ENCODE measurements around the gene CNRIP1.
"Not testable (repeated sequence)": the region's sequence is repeated elsewhere in the genome, so short reads cannot be mapped to it uniquely, and the experiment has no call there.

Gene CNRIP1, protein sequence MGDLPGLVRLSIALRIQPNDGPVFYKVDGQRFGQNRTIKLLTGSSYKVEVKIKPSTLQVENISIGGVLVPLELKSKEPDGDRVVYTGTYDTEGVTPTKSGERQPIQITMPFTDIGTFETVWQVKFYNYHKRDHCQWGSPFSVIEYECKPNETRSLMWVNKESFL

DNA sequence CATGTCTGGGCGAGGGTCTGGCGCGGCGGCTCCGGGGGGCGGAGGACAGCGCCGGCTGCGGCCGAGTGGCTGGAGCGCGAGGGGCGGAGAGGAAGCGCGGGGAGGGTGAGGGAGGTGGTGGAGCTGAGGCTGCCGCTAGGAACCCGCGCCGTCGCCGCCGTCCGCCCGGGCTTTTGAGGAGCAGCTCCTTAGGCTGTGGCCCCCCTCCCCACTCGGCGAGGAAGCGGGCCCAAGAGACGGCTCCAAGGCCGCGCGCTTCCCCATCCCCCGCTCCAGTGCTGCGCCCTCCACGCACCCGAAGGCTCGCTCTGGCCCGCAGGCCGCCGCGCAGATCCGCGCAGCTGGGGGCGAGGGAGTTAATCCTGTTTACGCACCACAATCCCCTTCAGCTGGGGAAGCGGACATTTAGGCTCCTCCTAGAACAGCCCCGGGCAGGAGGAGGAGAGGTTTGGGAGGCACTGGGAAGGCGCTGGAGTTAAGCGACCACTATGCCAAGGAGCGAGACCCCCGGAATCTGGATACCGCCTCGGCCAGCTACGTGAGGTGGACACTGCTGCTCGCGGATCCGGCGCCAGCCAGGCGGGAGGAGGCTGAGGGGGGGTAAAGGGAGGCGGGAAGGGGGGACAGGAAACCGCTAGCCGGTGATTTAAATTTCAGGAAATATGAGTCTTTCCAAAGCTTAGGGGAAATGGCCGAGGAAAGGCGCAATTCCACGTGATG, at the start of gene CNRIP1:
Gene CNRIP1, minus strand, starts transcription at position 552 of the 720 bp plus-strand sequence. Its CDS starts 549 bp downstream, at position 3.
- peak; percentile 56 for DNase-seq

DNA sequence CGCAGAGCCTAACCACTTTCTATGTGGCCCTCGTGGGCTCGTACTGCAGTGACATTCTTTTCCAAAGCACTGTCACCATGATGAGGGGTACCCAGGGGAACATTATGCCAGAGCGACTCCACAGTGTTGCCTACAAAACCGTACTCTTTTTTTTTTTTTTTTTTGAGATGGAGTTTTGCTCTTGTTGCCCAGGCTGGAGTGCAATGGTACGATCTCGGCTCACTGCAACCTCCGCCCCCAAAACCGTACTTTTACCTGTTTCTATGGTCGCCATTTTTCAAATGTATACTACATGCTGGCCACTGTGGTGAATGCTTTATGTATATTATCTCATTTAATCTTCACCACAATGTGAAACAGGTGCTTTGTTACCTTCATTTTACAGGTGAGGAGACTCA, 49.6 kb upstream of the CNRIP1 start:
- DNase-seq, result no peak

DNA sequence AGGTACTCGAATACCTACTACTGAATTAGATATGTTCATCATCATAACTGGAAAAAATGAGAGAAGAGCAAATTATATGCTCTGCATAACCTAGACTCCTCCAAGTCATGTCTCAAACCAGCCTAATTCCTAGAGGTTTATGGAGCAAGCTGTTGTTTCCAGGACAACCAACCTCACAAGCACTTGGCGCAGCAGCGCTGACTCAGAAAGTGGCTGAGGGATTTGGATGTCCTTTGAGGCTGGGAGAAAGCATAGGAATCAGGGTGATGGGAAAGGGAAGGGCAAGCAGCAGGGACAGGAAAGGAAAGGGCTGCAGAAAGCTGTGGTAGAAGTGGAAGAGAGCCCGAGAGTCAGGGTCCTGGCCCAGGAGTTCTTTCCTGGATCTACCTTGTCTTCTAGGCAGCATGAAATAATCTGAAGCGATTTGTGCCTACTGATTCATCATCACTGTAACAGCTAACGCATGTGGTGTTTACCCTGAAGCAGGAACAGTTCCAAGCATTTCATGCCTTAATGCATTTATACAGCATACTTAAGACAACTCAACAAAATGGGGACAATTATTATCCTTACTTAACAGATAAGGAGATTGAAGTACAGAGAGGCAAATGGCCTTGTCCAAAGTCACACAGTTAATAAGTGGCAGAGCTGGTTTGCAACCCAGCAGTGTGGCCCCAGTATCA, 49.0 kb upstream of the CNRIP1 start:
- no peak for DNase-seq

DNA sequence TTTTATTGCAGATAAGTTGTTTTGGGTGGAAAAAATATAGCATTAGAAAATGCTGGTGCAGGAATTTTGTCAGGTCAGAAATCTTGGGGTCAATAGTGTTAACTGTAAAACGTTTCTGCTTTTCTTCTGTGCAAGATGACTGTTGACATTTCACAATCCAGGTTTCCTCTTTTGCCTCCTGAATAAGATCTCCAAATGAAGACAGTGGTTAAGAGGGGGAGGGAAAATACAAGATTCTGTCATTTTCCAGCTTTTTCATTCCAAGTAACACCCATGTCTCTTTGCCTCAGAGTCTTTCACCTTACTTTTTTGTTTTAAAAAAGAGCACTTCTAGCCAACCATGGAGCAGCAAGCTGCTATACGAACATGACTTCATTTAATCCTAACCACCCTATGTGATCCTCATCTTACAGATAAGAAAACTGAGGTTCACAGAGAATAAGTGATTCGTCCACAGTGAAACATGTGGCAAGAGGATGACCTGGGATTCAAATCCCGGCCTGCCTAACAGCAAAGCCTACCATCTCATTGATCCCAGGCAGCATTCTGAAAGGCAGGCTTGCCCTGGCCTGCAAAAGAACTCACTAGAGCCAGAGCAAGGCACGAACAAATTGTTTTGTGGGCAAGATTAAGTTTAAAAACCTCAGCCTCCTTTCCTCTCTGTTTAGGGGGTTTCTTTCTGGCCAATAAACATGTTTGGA, 48.4 kb upstream of the CNRIP1 start:
- no peak for DNase-seq

DNA sequence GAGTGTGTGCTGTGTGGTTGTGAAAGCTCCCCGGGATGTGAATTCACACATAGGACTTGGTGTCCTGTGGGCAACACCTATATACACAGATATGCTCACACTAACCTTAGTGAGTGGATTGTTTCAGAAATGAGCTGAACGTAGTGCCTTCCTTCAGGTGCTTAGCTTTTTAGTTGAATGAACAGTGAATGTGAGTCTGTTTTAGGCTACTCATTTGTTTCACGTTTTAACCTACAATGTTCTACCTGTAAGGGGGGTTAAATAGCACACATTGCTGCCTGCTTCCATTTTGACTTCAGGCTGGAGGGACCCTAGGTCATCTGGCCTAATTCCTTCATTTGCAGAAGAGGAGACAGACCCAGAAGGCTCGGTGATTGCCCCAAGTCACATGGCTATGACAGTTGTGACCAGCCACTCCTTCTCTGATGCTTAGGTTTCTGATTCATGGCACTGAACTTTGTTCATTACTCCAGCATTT, 46.4 kb upstream of the CNRIP1 start:
- no peak for DNase-seq

DNA sequence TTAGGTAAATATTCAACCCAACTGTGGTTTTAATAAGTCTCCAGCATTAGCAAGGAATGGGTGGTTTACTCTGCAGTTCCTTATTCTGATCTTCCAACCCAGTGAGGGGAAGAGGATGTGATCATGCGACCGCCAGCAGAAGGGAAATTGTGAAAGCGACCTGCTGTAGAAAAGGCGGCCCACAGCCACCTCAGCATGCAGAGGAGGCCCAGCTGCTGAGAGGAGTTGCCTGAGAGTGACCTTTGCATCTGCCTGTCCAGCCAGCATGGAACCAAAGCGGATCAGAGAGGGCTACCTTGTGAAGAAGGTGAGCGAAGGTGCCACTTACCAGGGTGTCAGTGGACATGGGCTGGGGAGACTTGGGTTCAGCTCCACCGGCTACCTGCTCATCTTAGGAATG, 45.3 kb upstream of the CNRIP1 start, which contains the start of gene PLEK:
Gene PLEK, plus strand, starts transcription at position 196 of the 400 bp plus-strand sequence. Its CDS starts 70 bp downstream, at position 266.
- DNase-seq, result no peak

DNA sequence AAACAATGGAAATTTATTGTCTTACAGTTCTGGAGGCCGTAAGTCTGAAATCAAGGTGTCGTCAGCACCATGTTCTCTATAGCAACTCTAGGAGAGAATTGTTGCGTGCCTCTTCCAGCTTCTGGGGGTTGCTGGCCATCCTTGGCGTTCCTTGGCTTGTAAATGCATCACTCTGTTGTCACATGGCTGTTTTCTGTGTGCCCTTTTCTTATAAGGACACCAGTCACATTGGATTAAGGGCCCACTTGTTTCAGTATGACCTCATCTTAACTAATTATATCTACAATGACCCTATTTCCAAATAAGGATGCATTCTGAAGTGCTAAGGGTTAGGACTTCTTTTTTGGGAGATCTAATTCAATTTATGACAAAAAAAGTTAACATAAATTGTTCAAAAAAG, 44.0 kb upstream of the CNRIP1 start:
- DNase-seq, result no peak

DNA sequence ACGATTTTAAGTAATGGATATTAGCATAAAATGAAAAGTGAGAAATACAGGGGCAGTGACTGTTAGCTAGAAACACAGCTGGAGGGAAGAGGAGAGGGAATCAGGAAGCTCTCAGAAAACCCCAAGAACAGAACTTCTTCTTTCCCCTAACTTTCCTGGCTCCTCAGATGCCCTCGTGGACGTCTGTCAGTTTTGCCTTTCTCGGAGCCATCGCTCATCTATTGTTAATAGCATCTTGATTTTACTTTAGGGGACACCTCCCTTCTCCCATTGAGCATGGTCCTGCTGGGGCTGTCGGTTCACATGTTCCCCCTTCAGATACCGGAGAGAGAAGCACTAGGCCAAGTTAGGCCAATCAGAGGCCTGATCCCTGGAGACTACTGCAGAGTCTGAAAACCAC, 43.0 kb upstream of the CNRIP1 start:
- no peak for DNase-seq

DNA sequence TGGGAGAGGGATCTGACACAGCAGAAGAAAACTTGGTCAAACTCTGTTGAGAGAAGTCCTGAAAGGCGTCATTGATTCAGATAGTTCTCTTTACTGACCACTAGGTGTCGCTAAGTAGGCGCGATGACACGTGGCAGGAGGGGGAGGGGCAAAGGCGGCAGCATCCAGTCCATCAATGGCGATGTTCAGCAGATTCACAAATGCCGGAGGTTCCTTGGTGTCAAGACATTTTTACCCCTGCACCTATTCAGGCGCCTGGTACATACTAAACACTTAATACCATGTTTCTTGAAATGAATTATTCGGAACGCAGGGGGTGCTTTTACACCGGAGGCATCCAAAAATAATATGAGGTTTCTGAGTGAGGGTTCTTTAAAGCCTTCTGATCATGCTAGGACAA, 42.3 kb upstream of the CNRIP1 start:
- DNase-seq, result peak; percentile 38

DNA sequence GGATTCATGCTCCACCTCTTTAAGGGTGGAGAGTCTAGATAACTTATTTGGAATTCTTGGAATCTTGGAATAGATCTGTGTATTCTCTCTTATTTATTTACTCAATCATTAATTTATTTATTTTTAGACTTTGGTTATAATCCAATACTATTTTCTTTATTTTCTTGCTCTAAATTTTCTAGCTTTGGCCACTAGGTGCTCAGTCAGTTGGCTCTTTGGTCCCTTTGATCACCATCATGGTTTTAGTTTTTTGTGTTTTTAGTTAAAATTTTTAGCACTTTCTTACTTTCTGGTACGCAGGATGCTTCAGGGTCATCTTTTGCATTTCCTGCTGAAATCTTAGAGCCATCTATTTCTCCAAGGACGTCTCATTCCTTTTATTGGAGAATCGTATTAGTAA, 40.1 kb upstream of the CNRIP1 start:
- DNase-seq, result no peak

DNA sequence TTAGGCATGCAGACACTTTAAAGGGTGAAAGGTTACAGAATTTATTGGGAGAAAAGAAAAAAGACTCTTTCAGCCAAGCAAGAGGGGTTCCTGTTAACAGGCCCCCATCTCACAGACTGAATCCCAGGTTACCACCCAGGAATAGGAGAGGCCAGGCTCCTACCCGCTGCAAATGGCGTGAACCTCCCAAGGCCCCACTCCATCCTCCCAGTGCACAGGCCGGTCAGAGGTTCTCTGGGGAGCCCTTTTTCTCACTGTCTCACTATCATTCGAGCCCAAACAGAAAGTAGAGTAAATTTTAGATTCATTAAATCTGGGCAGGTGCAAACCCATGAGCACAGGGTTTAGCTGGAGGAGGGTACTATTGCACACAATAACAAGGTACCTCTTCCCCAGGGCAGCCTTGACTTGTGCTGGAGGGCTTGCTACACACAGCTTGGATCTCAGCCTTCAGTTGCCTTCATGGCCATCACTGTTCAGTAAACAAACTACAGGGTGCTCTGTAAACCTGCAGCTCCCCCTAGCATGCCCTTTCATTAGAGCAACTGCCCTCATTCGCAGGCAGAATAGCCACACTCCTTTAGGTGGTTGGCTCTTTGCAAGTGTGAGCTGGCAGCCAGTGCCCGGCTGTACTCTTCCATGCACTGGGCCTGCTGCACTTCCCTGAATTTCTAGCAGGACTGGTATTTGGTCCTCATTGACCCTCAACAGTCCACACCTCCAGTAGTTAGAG, 38.0 kb upstream of the CNRIP1 start:
- peak; percentile 25 for DNase-seq

DNA sequence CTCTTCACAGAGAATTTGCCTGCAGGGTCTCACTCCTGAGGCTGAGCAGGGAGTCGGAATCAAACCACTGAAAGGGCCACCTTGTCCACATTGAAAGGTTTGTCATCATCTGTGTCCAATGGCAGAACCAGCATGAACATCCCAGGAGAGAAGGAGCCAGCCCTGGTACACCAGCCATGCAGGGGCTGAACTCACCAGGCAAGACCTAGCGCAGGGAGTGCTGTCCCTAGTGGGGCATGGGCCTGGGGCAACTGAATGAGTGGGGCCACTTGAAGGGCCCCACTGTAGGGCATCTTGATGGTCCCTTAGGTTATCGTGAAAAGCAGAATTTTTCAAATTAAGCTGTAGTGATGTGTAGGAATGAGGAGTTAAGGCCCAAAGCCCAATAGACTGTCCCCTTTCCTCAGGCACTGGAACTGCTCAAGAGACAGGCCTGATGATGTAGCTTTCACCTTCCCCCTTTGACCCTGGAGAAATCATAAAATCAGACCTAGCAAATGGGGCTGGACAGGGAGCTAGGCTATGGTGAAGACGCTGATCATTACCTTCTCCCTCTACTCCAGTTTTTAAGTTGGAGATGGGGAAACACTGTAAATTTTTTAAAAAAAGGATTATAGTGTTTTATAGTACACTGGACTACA, 37.0 kb upstream of the CNRIP1 start:
- no peak for DNase-seq

DNA sequence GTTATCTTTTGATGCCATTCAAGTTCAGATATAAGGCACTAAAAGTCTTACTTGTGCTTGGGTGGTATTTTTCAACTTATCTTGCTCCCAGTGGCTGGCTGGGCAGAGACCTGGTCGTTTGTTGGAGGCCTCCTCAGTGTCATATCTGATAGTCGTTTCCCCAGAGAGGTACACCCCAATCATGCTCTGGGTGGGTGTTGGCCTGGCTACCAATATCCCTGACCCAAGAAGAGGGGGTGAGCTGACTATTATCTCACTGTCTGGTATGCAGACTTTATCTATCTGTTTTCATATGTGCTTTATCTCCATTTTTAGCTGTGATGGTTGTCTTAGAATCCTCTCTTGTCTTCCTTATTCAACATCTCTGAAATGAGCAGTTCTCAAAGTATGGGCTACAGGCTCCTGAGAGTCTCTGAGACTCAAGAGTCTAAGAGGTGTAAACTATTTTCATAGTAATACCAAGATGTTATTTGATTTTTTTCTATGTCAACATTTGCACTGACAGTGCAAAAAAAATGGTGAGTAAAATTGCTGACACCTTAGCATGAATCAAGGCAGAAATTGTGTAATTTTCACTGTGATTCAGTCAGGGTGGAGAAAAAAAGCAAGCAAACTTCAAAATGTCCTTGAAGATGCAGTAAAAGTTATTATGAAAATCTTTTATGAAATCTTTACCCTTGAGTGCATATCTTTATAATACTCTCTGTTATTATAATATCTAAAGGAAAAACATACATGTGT, 33.1 kb upstream of the CNRIP1 start:
- no peak for DNase-seq

DNA sequence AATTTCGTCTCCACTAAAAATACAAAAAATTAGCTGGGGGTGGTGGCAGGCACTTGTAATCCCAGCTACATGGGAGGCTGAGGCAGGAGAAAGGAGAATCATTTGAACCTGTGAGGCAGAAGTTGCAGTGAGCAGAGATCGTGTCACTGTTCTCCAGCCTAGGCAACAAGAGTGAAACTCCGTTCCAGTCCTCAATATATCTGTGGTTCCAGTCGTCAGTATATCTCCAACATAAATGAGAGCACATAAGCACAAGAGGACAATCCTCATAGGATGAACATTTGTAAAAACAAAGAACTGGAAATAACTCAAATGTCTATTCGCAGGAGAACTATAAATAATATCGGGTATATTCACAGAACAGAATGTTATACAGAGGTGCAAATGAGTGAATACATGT, 32.2 kb upstream of the CNRIP1 start:
- DNase-seq, result no peak

DNA sequence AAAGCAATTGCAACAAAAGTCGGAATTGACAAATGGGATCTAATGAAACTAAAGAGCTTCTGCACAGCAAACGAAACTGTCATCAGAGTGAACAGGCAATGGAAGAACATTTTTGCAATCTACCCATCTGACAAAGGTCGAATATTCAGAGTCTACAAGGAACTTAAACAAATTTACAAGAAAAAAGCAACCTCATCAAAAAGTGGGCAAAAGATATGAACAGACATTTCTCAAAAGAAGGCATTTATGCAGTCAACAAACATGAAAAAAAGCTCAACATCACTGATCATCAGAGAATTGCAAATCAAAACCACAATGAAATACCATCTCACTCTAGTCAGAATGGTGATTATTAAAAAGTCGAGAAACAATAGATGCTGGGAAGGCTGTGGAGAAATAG, 29.3 kb upstream of the CNRIP1 start:
- not testable (repeated sequence) for DNase-seq

DNA sequence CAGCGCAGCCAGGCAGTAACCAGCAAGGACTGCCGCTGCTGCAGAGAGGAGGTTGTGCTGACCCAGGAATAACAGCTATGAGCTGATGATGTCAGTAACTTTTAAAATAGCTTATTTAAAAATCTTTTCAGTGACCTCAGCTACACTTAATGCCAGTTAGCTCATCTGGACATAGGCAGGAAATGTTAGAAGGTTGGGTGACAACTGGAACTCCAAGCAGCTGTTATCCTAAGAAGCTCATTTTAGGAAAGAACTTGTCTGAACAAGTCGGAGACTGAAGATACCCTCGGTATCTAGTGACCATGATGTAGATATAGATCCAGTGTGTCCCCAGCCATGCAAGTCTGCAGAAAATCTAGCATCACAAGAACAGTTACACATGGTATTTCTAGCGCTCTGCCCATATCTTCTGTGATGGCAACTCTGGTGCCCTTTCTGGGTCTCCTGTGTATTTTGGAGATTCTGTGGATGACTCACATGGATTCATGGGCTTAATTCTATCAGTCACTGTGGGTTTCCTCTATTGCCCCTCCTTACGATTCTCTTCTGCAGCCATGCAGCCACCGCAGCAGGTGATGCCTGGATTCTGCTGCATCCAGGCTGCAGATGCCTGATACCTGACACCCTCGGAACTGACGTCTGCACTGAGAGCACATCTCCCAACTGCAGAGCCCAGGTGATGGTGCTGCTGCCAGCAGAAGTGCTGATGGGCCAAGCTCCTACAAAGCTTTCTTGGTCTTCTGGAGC, 25.6 kb upstream of the CNRIP1 start:
- DNase-seq, result no peak

DNA sequence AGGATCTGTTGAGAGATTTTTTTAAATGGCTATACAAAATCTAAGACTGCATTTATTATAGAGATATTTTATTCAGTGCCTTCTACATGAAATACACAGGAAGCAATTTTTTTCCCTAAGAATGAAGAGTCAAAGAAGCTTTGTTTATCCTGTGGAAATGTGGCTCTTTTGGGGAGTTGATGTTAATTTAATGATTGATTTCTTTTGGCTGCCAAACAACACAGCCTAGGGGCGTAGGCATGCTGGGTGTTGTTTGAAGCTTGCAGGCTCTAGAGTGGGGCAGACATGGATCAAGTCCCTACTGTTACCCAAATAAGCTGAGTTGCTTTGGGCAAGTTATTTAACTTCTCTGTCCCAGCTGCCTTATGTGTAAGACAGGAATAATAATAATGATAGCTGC, 24.3 kb upstream of the CNRIP1 start:
- DNase-seq, result no peak

DNA sequence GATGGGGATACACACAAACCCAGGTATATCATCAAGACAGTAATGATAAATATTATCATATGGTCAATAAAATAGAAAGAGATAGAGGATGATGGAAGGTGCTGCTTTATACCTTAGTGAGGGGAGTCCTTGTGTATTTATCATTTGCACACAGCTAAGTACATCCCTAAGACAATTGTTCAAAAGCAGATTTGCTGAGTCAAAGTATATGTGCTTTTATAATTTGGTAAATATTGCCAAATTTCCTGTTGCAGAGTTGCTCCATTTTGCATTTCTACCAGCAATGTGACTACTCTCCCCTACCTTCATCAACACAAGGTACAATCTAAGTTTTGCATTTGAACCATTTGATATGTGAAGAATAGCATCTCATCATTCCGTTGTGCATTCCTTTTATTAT, 22.7 kb upstream of the CNRIP1 start:
- no peak for DNase-seq

DNA sequence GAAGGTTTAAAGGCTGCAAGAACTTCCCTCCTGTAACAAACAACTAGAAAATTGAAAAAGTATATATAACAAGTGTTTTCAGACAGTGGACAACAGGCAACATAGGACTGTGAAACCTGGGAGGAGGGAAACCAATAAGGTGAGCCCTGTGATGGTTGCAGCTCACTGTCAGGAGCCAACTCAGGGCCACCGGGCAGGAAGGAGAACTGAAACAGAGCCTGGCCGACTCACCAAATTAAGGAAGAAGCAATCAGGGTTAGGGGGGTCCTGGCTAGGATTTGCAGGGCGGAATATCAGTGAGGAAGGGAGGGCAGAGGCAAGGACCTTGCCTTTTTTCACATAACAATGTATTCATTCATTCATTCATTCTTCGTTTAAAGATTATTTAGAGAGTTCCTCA, 21.8 kb upstream of the CNRIP1 start:
- no peak for DNase-seq

DNA sequence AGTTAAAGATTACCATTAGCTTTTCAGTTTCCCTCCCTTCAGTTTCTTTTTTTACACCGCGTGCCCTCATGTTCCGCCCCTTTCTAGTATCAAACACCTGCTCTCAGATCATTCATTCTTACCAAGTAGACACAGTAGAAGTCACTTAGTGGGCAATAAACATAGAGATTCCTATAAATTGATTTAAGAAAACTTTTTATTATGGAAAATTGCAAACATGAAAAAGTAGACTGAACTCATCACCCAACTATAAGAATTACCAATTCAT, 21.2 kb upstream of the CNRIP1 start:
- DNase-seq, result no peak
